GM18519 (cell line): Measurements from ENCODE around the gene SPR.

Experiments
- ATAC-seq: cut with Tn5 transposase; IDR thresholded peaks from one replicate; pipeline ENCODE4 v1.9.1; 2021; ENCODE audit warnings: mild to moderate bottlenecking, moderate library complexity; ENCODE audit not compliant: unreplicated experiment, low FRiP score

Gene SPR

DNA sequence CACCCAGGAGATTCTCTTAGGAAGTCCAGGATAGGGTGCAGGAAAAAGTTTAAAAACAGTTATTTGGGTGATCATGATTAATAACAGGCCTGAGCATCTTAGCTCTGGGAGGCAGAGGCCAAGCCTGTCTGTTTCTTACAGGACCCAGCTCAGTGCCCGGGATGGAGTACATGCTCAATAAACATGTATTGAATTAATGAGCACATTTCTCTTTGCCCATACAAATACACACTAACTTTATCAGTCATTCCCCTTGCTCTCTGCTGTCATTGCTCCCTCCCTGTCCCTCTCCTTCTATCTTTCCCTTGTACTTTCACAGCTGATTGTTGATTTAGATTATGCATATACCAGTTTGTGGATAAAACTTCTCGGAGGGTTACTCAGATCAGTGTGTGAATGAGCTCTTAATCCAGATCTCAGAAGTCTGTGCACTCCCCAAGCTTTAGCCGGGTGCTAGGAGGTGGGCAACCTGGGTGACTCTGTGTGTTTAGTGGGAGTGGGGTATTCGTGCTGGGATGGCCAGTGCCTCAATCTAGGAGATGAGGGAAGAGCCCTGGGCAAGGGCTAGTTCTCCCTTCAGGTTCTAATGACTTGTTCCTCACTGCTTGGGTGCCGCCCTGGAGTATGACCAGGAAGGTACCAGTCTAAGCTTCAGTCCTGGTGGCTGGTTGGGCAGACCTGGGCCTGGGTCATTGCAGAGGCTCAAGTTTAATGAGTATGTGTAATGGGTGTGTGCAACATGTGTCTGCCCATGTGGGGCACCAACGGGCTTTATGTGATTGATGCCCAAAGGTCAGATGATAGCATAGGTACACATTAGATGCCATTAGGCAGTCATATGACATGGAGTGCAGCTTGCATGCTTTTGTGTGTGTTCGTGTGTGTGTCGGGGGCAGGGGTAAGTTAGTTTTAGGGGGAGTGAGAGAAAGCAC is 40.7 kb downstream of the SPR start:
- no peak for ATAC-seq

DNA sequence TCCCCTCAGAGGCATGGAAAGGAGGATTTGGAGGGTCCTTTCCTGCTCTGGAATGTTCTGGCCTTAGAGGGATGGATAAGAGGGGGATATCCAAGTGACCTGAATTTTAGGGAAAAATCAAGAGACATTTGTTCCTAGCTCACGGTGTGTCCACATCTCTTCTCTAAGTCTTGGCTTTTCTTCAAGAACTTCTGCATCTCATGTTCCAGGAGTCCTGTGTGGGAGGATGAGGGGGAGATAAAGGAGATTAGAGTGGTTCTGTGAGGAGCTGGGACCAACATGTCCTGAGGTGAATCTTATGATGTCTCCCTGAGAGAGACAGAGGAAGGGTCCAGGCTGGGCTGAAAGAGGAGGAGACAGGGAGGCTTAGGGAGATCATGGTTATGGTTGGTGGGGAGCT is 41.8 kb downstream of the SPR start:
- ATAC-seq = no peak

GRCh38 chr2:72931280-72931910 is 44.2 kb downstream of the SPR start:
- ATAC-seq = no peak

- no peak for ATAC-seq
Measured at GRCh38 chr2:72932045-72932740, 45.0 kb downstream of the SPR start.

DNA sequence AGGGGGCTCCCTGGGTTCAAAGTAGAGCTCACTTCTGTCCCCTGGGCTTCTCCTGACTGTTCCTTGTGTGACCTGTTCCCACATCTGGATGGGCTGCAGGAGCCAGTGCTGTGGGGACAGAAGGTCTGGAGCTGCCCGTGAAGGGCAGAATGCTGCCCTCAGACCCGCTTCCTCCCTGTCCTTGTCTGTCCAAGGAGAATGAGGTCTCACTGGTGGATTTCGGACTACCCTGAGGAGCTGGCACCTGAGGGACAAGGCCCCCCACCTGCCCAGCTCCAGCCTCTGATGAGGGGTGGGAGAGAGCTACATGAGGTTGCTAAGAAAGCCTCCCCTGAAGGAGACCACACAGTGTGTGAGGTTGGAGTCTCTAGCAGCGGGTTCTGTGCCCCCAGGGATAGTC is 45.6 kb downstream of the SPR start:
- no peak for ATAC-seq

- ATAC-seq = no peak
Measured at GRCh38 chr2:72933207-72933606, 46.0 kb downstream of the SPR start.

GRCh38 chr2:72933646-72934151 is 46.5 kb downstream of the SPR start:
- ATAC-seq = no peak

- peak; percentile 55 for ATAC-seq
Measured at GRCh38 chr2:72934683-72935610, 47.7 kb downstream of the SPR start.

DNA sequence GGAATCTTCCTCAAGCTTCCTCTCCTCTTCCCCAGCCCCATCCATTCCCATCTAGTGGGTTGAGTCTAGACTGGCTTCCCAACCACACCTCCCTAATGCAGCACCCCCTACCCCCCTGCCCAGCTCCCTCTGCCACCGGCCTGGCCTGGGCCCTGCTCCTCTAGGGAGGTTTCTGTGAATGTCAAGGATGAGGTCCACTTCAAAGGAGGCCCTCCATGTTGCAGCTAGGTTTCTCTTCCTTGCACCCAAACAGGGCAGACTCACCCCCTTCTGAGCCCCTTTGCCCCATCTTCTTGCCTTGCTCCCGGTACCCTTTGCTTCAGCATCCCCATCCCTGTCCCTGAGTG is 48.4 kb downstream of the SPR start:
- ATAC-seq = no peak

DNA sequence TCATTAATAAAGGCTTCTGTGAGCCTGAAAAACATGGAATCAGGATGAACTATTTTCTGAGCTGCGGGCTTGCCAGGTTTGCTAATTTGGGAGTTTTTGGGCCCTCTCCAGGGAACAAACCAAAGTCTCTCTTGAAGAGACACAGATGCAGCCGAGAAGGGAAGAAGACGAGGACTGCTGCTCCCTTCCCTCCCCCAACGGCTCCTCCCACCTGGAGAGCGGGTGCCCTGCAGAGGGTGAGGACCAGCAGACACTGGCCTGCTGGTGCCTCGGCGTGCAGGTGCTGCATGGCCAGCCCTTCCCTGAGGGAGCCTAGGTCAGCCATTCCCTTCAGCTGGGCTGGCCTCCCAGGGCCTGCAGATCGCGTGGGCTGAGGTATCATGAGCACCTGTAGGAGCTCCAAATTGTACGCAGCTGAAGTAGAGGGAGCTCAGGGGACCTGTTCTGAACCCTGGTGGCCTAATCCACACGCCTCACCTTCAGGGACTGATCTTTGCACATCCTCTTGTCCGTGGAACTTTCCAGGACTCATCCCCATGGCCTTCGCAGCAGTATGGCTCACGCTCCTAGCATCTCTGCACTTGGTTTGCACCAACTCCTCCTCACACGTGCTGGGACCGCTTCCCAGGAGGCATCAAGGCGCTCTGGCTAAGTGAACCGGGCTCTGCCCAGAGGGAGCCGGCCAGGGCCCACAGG is 49.6 kb downstream of the SPR start:
- no peak for ATAC-seq

GRCh38 chr2:72937356-72937669 is 50.1 kb downstream of the SPR start:
- no peak for ATAC-seq

DNA sequence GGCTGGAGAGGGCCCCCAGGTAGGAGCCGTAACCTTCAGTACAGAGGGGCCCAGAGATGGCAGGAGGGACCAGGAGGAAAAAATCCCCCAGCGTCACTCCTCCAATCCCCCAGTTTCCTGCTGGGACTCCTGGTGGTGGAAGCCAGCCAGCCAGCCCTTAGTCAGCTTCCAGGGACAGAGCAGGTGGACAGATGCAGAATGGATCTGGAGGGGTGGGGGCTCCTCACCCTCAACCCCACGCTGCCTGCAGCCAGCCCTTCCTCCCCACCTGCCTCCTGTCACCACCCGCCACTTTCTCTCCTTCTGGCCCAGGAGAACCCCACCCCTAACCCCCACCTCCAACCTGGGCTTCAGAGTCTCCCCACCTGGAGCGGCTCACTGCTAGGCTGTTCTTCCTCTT is 51.2 kb downstream of the SPR start:
- ATAC-seq = no peak

DNA sequence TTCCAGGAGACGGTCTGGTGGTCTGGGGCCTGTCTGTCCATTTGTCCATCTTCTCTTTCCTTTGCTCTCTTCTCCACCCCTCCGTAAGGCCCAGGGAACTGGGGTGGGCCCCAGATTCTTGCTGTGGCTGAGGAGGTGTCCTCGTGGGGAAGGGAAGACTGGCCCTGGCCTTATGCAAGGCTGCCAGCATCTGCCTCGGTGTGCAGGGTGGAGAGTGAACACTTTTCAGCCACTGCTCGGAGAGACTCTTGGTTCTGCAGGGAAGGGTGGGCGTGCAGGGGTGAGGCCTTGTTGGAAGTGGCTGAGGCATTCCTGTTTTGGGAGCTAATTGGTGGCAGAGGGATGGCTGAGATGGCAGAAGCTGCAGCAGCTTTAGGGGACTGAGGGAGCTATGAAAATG is 53.2 kb downstream of the SPR start:
- ATAC-seq = no peak

GRCh38 chr2:72940786-72941185 is 53.6 kb downstream of the SPR start:
- no peak for ATAC-seq
